GM19372 (cell line): Measurements from ENCODE around the gene SETBP1.

Experiments used
- ATAC-seq: cut with Tn5 transposase; IDR thresholded peaks from one replicate; pipeline ENCODE4 v1.9.1; 2021; ENCODE audit warnings: mild to moderate bottlenecking, low read depth, moderate library complexity; ENCODE audit not compliant: unreplicated experiment

Gene SETBP1

DNA sequence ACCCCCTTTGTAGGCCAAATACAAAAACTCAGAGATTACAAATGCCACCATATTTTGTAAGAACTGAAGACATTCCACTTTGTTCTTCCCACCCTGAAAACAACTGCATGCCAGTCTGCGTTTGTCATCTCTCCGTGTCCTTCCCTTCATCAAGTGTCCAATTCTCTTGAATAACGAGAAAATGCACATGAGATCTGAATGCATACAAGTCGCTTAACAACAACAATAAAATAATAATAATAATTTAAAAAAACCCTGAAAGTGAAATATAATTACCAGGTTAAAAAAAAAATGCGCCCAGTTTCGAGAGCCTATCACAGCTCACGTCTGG, 2.0 kb upstream of the SETBP1 start:
- no peak for ATAC-seq

DNA sequence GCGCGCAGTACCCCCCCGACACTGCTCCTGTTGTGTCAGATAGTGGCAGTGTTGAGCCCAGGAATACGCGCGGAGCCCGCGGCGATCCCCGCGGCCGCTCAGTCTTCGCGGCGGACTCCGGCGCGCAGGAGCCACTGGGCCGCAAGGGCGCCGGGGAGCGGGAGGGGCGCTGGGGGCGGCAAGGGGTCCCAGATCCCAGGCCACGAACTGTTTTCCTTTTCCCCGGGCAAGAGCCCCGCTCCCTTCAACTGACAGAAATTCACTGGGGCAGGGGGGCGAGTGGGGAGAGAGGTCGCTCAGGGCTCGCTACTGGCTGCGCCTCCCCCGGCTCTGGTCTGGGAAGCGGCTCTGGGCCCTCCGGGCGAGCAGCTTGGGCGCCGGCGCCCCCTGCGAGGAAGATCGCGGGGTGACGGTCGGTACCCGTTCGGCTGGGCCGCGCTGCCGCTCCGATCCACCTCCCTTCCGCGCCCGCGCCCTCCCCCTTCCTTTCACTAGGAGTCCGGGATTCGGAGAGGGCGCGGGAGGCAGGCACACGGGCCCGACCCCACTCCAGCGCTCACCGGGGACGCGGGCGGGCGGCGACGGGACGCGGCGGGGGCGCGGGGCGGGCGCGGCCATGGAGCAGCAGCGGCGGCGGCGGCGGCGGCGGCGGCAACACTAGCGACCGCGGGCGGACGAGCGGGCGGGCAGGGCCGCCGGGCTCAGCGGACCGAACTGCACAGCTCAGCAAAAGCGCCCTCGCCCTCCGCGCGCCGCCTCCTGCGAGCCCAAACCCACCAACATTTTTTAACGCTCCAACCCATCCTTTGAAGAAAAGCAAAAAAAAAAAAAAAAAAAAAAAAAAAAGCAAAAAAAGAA, 1.4 kb upstream of the SETBP1 start:
- peak; percentile 70 for ATAC-seq

DNA sequence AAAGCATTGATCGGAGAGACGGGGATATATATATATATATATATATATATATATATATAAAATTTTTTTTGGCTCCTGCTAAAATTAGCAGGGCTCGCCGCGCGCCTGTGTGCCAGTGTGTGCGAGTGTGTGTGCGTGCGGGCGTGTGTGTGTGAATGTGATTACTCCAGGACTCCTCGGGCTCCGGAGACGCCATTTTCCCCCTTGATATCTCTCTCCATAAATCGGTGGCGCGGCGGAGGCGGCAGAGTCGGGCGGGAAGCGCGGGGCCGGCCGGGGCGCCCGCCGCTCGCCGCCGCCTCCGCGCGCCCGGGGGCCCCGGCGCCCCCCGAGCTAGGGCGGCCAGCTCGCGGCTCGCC, 795 bp upstream of the SETBP1 start:
- no peak for ATAC-seq

DNA sequence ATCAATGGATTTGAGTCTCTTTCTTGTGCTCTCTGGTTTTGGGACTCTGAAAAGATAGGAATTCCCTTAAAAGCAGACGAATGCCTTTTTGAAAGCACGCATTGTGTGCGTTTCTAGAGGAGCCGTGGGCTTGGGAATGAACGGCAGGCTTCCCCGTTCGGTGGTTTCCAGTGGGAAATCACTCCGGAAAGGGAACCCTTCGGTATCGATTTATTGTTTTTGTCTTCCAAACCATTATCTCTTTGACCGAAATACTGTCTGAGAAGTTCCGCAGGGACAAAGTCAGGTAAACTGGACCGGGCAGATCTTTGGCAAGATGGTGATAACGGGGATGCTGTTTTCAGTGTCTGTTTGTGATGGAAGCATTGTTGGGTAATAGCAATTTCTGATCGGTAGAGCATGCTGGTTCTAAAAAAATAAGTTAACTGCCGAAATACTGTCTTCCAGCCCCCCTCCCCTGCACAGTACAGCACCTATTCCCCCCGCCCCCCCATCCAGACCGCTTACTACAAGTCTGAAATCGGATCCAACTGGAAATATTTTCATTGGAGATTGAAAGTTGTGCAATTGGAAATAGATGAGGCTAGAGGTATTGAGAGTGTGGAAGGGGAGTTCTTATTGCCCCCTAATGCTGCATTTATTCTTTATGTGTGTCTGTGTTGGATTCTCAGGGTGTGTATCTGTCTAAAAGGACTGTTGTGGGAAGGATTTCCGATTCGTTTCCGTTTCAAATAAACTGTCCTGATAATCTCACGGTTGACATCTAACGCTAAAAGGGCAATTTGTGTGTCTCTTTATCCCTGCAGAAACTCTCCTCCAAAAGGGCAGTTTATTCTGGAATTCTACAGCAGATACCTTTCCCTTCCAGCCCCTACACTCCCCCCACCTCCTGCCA, 635 bp downstream of the SETBP1 start:
- ATAC-seq, result no peak

DNA sequence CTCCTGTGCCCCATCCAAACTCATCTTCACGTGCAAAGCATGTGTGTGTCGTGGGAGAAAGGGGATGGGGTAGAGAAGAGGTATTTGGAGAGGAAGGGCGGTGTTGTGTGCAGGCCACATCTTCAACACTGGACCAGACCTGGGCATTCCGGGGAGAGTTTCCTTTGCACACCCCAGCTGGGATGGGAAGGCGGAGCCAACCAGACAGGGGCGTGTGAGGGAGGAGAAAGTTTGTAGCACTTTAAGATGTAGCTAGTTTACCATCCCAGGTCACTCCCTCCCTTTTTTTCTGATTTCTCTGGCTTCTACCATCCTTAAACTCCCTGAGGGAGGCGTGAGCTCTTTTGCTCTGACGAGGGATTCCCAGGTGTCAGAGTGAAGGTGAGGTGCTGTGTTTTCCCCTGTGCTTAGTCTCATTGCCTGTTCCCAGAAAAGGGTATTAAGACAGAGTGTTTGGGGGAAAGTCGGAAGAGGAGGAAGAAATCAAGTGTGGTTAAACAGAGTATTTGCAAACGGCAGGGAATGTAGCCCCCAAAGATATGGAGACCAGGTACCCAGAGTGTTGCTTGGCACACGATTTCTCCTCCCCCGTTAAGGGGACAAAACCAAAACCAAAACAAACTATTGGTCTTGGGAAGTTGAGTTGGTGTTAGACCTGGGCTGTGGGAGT, 1.6 kb downstream of the SETBP1 start:
- no peak for ATAC-seq

DNA sequence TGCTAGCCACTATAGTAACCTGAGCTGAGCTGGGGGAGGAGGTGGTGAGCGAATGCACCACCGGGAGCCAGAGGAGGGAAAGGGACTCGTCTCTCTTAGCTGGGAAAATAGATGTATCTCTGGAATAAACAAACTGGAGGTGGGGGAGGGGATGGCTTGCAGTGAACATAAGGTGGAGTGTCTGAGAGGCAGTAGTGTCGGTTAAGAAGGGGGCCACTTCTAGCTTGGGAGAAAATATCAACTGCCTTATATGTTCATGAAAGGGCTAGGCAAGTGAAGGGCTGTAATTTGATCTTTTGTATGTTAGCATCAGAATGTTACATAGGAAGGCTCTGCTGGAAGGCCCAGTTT, 2.2 kb downstream of the SETBP1 start:
- no peak for ATAC-seq

DNA sequence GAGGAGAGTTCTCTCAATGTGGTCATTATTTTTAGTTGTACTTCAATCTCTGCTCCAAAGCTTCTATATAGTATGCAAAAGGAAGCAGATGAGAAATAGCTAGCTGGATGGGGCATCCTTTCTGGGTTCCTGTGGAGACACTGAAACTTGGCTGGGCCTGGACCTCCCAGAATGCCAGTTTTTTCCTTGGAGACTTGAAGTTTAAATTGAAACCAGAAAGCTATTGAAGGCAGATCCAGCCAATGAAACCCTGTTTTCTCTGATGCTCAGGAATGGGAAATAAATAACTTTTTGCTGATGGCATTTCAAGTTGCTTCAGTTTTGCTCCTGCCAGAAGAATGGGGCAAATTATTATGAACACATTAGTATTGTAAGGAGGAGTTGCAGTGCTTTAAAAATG, 2.9 kb downstream of the SETBP1 start:
- ATAC-seq, result no peak

DNA sequence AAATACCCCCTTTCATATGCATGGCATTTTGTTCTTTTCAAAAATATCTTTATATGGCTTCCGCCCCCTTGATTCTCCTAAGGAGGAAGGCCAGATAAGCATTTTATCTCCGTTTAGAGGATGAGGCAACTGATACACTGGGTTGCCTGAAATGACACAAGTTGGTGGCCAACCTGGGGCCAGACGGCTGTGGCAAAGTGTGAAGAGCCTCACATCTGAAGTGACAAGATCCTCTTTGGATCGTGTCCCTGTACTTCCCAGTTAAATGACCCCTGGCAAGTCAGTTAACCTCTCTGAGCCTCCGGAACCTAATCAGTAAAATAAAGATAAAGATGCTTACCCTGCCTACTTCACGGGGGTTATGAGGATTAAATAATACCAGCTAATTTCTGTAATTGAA, 4.6 kb downstream of the SETBP1 start:
- ATAC-seq, result no peak

DNA sequence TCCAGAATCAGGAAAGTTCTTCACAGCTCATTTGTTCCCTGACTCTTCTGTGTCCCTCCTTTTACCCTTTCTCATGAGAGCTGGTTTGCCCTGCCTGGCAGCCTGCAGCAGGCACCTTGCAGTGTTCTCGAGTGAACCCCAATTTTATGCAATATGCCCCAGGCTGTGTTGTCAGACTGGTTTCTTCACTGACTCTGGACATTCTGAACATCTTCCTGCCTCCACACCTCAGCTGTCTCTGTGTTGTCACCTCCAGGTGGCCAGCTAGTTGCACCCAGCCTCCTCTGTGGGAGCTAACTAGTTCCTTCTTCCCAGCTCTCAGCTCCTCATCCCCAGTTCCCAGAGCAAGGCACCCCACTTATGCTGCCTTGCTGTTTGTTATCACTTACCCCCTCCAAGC, 5.5 kb downstream of the SETBP1 start:
- no peak for ATAC-seq

DNA sequence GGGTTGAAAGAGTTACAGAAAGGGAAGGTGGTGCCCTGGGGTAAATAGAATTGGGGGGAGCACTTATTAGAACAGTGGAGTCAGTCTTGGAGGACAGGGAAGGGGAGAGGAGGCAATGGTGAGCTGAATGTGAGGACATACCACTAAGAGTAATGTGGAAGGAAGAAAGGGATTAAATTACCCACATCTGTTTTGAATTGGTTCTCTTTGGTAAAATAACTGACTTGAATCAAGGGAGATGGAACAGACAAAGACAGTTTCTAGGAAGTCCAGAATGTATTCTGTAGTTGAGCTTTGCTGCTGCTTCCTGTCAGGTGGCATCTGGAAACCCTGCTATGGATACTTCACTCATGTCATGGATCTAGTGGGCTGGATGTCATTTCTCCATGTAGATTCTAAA, 6.7 kb downstream of the SETBP1 start:
- no peak for ATAC-seq

DNA sequence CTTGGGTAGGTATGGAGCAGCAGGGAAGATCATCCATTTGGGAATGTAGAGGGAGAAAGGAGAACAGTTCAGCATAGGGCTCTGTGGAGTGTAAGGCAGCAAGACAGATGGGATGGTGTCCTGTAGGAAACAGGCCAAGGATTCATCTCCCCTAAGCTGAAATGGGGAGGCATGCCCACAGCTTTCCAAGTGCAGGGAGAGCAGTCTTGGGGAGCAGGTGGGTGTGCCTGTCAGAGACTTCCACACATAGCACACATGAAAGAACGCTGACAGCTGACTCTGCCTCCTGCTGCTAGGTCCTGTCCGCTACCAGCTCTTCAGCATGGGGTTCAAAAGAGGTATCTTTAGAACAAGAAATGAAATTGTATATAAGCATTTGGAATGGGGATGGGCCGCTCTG, 9.0 kb downstream of the SETBP1 start:
- no peak for ATAC-seq

DNA sequence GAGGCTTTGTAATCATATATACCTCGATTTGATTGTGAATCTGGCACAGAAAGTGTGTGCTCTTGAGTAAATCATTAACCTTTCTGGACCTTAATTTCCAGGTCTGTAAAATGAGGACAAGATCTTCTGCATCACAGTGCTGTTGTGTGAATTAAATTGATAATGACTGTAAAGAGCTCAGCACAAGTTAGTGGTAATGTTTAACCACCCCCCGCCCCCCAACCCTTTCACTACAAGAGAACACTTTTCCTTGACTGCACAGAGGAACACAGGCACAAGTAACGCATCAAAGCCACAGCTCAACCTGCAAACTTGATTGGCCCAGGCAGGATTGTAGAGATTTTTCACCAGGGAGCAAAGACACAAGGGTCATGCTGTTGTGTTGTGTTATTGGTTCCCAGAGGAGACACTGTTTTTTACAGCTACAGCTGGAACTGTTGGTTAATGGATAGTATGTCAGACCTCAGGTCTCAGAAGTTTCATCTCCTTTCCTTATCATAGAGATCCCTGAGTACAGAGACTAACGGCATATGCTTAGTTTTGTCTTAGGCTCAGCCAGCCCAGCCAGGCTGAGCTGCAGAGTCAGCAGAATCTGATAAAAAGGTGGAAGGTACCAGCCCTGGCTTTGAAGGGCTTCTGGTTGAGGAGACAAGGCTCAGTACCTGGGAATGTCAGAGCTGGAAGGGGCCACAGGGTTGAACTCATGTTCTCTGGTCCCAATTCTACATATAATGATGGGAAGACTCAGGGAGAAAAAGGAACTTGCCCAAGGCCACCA, 10.6 kb downstream of the SETBP1 start:
- no peak for ATAC-seq

DNA sequence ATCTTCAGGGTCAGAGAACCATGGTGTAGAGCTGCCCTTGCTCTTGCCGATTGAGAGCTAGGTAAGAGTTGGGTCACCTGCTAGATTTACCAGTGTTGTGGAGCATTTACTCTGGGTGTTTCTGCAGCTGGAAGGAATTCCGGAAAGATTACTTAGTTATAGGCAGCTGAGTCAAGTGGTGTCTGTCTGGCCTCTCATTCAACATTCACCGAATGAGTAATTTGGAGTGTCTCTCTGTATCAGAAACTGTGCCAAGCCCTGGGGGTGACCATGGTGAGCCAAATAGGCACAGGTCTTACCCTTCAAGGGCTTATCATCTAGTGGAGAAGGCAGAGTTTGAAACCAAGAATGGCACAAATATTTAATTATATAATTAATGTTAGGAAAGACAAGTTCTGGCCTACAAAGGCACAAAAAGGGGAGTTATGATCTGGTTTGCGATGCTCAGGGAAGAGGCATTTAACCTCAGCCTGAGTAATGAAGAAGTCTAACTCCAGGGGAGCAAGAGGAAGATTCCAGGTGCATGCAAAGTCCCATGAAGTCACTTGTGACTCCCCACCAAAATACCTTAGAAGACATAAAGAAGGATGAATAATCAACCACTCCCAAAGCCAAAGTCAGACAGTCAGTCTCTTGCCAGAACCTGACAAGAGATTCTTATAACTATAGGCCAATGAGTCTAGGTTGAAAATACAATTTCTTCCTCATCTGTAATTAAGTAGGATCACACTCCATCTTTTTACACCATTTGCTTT, 12.5 kb downstream of the SETBP1 start:
- ATAC-seq, result no peak

DNA sequence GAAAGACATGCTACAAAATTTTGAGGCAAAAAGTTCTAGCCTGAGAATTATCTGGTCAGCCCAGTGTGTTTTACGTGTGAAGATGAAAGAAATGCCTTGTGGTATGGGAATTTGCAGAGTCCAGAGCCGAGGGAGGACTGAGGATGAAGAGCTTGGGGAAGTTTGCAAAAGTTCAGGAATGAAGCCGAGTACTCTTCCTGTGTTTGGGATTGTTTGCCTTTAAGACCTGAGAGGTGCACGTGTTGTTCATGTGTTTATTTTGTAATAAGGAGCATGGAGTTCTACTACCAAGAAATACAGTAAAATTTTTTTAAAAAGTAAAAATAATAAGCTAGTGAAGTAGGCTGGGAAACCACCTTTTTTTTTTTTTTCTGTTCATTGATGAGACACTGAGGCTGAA, 14.8 kb downstream of the SETBP1 start:
- ATAC-seq, result no peak

DNA sequence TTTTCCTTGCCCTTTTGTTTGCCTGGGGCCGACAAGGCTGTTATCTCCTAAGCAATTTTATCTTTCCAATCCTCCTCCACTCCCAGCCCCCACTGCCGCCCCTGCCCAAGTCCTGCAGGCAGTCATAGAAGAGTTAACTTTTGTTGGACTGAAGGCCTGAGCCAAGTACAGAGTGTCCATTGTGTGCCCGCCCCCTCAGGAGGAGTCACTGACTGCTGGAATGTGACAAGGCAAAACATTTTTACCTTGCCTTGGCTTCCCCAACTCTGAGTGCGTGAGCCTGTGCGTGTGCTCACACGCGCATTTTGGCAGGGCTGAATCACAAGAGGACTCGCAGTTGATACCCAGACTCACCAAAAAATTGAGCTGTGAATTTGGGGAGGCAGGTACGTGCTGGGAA, 16.2 kb downstream of the SETBP1 start:
- no peak for ATAC-seq

DNA sequence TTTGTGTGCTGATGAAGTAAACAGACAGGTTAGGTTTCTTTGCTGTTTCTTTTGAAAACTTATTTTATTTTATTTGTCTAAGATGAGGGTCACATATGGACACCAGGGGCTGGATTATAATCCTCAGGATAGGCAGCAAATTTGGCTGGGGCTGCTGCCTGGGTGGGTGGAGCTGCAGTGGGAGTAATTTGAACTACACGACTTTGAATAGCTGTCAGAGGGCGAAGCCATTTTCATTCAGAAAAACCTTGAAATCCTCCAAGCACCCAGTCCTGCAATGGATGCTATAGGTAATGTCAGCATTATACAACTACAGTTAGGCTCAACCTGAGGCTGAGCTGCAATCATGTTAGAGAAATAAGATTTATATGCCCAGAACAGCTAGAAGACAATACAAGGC, 16.6 kb downstream of the SETBP1 start:
- no peak for ATAC-seq

DNA sequence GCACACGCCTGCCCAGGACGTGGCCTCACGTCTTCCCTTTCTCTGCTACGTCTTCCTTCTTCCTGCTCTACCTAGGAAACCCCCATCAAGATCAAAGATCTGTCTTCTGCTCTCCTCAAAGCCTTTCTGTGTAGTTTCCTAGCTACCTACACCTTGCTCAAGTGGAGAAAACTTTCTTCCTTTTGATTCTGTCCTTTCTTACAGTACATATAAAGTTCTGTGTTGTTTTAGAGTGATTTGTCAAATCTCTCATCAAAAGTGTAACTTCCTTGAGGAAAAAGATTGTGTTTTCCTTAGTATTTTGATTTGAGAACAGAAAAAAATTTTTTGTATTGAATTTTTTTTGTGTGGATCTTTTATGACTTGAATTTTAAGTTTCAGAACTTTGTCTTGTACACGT, 17.8 kb downstream of the SETBP1 start:
- ATAC-seq, result no peak

DNA sequence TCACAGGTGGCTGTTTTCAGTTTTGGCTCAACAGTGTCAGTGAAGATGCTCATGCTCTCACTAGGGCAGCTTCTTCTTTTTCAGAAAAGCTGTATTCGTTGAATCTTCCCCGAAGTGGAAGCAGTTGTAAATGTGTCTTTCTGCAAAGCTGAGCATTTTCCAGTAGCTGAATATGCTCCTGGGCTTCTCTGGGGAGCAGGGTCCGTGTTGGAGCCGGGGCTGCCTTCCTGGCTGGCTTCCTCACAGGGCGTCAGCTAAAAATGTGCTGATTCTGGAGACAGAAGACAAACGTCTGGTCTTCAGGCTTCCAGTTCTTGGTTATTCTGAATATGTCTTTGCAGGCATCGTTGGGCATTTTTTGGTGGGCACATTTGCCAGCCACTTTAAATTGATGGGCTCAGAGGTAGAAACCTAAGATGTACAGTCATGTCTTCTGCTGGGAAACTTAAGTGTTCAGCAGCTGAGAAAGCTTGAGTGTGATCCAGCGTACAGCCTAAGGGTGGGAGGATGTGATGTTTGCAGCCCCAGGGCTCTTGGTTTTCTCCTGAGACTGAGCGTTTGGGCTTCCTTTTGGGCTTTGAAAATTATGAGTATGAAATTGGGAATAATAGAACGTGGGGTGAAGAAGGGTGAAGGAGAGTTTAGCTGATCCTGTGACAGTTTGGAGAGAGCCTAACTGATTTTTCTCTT, 19.0 kb downstream of the SETBP1 start:
- no peak for ATAC-seq

DNA sequence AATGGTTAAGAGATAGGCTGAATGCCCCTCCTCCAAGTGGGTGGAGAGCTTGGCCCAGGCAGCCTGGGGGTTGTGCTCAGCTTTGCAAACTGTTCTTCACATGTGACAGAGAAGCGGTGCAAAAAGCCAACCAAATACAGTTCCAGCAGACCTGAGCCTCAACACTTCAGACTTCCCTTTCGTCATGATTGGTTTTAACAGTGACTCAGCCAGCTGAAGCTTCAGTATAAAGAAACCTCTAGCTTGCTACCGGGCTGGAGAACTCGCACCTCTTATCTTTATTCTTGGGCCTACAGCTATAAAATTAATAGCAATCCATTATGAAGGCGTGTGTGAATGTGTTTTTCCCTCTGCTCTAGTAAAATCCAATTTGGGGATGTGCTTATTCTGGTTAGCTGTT, 20.0 kb downstream of the SETBP1 start:
- no peak for ATAC-seq
